ENCODE results near the gene FAM174C.
A peak's percentile ranks its signal among the peaks of the same experiment; 100 is the strongest.

FAM174C gene

DNA sequence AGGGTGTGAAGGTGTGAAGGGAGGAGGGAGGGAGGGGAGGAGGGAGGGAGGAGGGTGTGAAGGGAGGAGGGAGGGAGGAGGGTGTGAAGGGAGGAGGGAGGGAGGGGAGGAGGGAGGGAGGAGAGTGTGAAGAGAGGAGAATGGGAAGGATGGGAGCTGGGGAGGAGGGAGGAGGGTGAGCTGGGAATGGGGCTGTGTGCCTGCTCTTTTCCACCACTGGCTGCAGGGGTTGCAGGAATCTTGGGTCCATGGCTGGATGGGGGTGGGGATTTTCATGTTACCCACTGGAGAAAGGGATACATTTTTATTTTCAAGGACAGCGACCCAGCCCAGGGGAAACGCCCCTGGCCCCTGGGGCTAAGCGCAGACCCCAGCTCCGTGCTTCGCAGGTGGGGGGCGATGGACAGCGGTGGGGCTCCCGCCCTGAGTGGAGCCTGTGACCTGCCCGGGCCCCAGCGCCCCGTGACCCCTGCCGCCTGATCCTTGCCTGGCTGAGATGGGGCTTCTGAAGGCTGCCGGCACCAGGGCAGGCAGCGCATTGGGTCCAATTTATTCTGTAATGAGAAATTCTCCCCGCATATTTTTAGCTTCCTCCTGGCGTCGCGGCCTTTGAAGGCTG is 7.4 kb downstream of the FAM174C start:
- TF ChIP-seq, protein P1, sequence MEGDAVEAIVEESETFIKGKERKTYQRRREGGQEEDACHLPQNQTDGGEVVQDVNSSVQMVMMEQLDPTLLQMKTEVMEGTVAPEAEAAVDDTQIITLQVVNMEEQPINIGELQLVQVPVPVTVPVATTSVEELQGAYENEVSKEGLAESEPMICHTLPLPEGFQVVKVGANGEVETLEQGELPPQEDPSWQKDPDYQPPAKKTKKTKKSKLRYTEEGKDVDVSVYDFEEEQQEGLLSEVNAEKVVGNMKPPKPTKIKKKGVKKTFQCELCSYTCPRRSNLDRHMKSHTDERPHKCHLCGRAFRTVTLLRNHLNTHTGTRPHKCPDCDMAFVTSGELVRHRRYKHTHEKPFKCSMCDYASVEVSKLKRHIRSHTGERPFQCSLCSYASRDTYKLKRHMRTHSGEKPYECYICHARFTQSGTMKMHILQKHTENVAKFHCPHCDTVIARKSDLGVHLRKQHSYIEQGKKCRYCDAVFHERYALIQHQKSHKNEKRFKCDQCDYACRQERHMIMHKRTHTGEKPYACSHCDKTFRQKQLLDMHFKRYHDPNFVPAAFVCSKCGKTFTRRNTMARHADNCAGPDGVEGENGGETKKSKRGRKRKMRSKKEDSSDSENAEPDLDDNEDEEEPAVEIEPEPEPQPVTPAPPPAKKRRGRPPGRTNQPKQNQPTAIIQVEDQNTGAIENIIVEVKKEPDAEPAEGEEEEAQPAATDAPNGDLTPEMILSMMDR (conservative IDR thresholded peaks at IDR 0.05), result no peak
- no peak overlapping the region for H3K27ac ChIP-seq

DNA sequence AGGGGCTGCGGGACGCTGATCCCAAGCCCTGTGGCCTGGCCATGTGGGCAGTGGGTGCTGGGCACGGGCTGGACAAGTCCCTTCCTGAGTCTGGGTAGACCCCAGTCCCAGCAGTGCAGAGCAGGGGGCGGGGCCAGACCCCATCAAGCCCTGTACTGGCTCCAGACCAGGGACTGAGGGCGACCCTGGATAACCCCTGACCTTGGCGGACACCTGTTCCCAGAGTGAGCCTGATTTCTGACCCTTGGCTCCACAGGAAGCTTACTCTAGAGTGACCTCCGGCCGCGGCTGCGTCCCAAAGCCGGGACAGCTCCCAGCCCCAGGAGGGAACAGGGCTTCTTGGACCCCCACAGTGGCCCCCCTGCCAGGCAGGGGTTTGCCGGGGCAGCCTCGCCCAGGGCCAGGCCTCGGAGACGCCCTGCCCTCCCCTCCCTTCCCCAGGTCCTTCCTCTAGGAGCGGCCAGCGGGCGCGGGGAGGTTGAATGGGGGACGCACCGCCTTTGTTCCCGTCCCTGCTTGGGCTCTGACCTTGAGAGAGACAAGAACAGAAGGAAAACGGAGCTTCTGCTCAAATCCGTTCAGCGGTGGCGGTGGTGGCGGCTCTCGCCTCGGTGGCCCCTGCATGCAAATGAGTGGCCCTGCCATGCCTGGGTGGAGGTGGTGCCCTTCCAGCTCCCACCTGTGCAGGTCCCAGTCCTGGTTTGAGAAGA is 8.0 kb downstream of the FAM174C start:
- TF ChIP-seq, protein P1 (conservative IDR thresholded peaks at IDR 0.05), result no peak
- no peak overlapping the region for H3K27ac ChIP-seq

DNA sequence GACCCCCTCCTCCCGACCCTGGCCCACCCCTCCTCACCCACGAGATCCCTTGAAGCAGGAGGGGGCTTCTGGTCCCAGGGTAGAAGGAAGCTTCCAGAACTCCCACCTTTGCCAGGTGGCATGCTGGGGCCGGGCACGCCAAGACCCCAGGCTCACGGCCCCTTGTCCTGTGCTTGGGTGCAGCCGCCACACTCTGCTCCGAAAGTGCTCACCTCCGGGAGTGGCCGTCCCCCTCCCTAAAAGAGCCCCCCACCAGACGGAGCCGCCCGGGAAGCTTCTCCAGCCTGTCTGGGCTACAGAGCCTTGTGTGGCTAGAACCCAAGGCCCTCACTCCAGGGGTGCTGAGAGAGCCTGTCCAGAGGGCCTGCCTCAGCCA is 8.6 kb downstream of the FAM174C start:
- H3K27ac ChIP-seq, result 0 out of 2 replicates have a peak overlapping the region, but pooled peaks have one; percentile 3
- TF ChIP-seq, protein P1 (conservative IDR thresholded peaks at IDR 0.05), result no peak

DNA sequence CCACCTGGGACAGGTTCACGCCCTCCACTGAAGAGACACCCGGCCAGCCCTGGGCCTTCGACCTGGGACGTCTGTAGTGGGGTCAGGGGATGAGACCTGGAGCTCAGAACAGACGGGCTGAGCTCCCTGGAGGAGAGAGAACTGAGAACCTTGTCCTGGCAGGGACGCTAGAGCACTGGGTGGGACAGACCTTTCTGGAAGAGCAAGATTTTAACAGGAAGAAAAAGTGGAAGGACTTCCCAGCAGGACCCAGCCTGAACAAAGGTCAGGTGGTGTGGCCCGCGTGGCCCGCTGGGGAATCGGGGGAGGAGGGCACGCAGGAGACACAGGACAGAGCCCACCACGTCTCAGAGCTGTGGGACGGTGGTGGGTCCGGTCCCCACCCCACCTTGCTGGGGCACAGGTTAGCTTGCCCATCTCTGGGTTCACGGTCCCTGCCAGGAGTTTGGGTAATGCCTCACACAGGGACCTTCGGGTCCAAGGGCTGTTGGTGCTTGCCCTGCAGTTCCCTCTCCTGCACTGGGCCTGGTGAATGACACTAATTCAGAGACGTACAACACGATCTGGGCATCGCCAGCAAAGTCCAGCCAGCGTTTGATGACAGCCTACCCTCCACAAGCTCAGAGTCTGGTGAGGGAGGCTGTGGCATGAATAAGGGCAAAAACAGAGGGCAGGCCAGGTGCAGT is 9.1 kb downstream of the FAM174C start:
- 0 out of 2 replicates have a peak overlapping the region, but pooled peaks have one; percentile 3 for H3K27ac ChIP-seq

DNA sequence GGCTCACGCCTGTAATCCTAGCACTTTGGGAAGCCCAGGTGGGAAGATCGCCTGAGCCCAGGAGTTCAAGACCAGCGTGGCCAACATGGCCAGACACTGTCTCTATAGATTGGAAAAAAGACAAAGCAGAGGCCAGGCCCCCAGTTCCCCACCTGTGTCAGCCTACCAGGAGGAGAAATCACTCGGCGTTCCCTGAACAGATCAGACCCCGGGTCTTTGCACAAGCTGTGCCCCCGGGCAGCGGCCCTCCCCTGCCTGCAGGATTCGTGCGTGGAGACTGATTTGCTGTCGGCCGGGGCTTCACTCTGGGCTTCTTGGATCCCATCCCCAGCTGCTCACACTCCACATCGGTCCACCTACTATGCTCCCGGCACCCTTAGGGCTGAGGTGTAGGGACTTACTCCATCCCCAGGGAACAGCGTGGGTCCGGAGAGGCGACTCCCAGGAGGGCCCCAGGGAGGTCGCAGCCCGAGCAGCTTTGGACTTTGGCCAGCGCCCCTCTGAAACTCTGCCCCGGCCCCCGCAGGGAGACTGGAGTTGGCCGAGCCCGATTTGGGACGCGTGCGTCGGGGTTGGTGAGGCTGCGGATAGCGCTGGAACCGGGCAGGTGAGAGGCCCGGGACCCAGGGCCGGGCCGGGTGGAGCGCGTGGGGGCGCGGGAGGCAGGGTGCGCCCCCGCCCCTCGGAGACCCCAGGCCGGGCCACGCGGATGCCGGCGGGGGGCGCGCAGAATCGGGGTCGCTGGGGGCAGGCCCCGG is 9.8 kb downstream of the FAM174C start:
- TF ChIP-seq, protein P1 (conservative IDR thresholded peaks at IDR 0.05), result no peak
- peak overlapping the region; percentile 52; the same call in 1 of the 2 replicates for H3K27ac ChIP-seq

More for the DNA sequence above, 9.1 kb downstream of the FAM174C start:
- TF ChIP-seq, protein P1 (conservative IDR thresholded peaks at IDR 0.05), result no peak

DNA sequence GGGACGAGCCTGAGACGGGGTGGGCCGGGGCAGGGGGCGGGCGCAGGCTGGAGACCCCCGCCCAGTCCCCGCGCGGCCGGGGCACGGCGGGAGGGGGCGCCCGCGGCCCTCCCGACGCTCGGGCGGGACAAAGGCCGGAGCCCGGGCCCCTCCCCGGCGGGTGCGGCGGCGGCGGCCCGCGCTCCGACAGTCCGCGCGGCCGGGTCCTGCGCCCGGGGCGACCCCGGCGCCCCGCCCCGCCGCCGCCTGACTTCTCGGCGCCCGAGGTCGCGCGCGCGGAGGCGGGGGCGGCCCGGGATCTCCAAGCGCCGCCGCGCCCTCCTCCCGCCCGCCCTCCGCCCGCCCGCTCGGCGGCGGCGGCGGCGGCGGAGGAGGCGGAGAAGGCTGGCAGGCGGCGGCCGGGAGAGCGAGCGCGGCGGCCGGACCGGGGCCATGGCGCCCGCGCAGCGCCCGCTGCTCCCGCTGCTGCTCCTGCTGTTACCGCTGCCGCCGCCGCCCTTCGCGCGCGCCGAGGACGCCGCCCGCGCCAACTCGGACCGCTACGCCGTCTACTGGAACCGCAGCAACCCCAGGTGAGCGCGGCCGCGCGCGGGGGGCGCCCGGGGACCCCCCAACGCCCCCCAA is 10.5 kb downstream of the FAM174C start, which contains the start of gene EFNA2:
Gene EFNA2, plus strand, starts transcription at position 137 of the 624 bp plus-strand sequence. Its CDS starts 296 bp downstream, at position 433.
- H3K27ac ChIP-seq, result peak within 1 kb of the TSS; percentile 52; the same call in 1 of the 2 replicates
- TF ChIP-seq, protein P1 (conservative IDR thresholded peaks at IDR 0.05), result peak; percentile 52
